H9 (cell line): ENCODE measurements around the gene DSCAM. TPM values are rescaled to one million over a fixed set of nuclear protein-coding genes. Genes with fewer than 3 reads are reported as not detected.

Experiments
- DNase-seq: peaks from one replicate; pipeline ENCODE4 v3.0.0-alpha.2; 2017
- H2AFZ ChIP-seq: one replicate; pipeline ENCODE4 v1.6.1; 2013; ENCODE audit warnings: mild to moderate bottlenecking, low read length, control low read depth, moderate library complexity
- H2AK5ac ChIP-seq: 2 replicates; pipeline ENCODE4 v1.6.1; 2013; ENCODE audit warnings: low read length, control low read depth, mixed read lengths; ENCODE audit not compliant: insufficient read length
- H2BK120ac ChIP-seq: one replicate; pipeline ENCODE4 v1.6.1; 2013; ENCODE audit warnings: low read depth, mild to moderate bottlenecking, low read length, control low read depth, inconsistent platforms; ENCODE audit not compliant: poor library complexity, severe bottlenecking
- H2BK12ac ChIP-seq: 2 replicates; pipeline ENCODE4 v1.6.1; 2013; ENCODE audit warnings: low read length, control low read depth, mixed read lengths, low read depth; ENCODE audit not compliant: insufficient read length
- H2BK15ac ChIP-seq: 2 replicates; pipeline ENCODE4 v1.6.1; 2013; ENCODE audit warnings: low read depth, low read length, control low read depth
- H2BK20ac ChIP-seq: one replicate; pipeline ENCODE4 v1.6.1; 2013; ENCODE audit warnings: low read depth, mild to moderate bottlenecking, low read length, control low read depth, inconsistent platforms; ENCODE audit not compliant: poor library complexity, severe bottlenecking
- H2BK5ac ChIP-seq: 2 replicates; pipeline ENCODE4 v1.6.1; 2013; ENCODE audit warnings: low read length, control low read depth, mixed read lengths; ENCODE audit not compliant: insufficient read length
- H3K14ac ChIP-seq: 2 replicates; pipeline ENCODE4 v1.6.1; 2013; ENCODE audit warnings: low read length, control low read depth; ENCODE audit not compliant: insufficient read depth
- H3K18ac ChIP-seq: 2 replicates; pipeline ENCODE4 v1.6.1; 2013; ENCODE audit warnings: low read depth, mild to moderate bottlenecking, mixed read lengths, low read length, control low read depth; ENCODE audit not compliant: insufficient read length
- H3K23ac ChIP-seq: 2 replicates; pipeline ENCODE4 v1.6.1; 2013; ENCODE audit warnings: low read length, control low read depth, mixed read lengths, low read depth; ENCODE audit not compliant: insufficient read length
- H3K23me2 ChIP-seq: 2 replicates; pipeline ENCODE4 v1.6.1; 2013; ENCODE audit warnings: low read depth, mild to moderate bottlenecking, mixed read lengths, low read length, control low read depth; ENCODE audit not compliant: insufficient read length, poor library complexity, severe bottlenecking
- H3K27ac ChIP-seq: 2 replicates; pipeline ENCODE4 v1.5.1; 2013; ENCODE audit warnings: low read length, control low read depth, mixed read lengths, low read depth; ENCODE audit not compliant: insufficient read length
- H3K27me3 ChIP-seq: 2 replicates; pipeline ENCODE4 v1.6.1; 2013; ENCODE audit warnings: low read length, control low read depth, inconsistent platforms; ENCODE audit not compliant: insufficient read depth
- H3K4ac ChIP-seq: 2 replicates; pipeline ENCODE4 v1.6.1; 2013; ENCODE audit warnings: low read depth, mild to moderate bottlenecking, control low read depth, inconsistent platforms, low read length, moderate library complexity
- H3K4me1 ChIP-seq: 2 replicates; pipeline ENCODE4 v1.6.1; 2013; ENCODE audit warnings: low read length, control low read depth, inconsistent platforms; ENCODE audit not compliant: insufficient read depth
- H3K4me2 ChIP-seq: 2 replicates; pipeline ENCODE4 v1.6.1; 2013; ENCODE audit warnings: low read length, control low read depth, mixed read lengths; ENCODE audit not compliant: insufficient read length, insufficient read depth
- H3K56ac ChIP-seq: 2 replicates; pipeline ENCODE4 v1.6.1; 2013; ENCODE audit warnings: low read depth, mild to moderate bottlenecking, mixed read lengths, low read length, control low read depth; ENCODE audit not compliant: insufficient read length
- H3K79me1 ChIP-seq: 2 replicates; pipeline ENCODE4 v1.6.1; 2013; ENCODE audit warnings: low read depth, mild to moderate bottlenecking, moderate library complexity, low read length, control low read depth, inconsistent platforms; ENCODE audit not compliant: insufficient read depth, poor library complexity, severe bottlenecking
- H3K79me2 ChIP-seq: 2 replicates; pipeline ENCODE4 v1.6.1; 2013; ENCODE audit warnings: low read length, control low read depth, inconsistent platforms; ENCODE audit not compliant: insufficient read depth
- H3K9ac ChIP-seq: 2 replicates; pipeline ENCODE4 v1.6.1; 2013; ENCODE audit warnings: low read length, control low read depth, mixed read lengths; ENCODE audit not compliant: insufficient read length; ENCODE audit errors: extremely low read depth
- H3K9me3 ChIP-seq: one replicate; pipeline ENCODE4 v1.6.1; 2013; ENCODE audit warnings: low read depth, low read length, inconsistent platforms; ENCODE audit not compliant: control insufficient read depth
- H3T11ph ChIP-seq: one replicate; pipeline ENCODE4 v1.6.1; 2013; ENCODE audit warnings: mild to moderate bottlenecking, low read length, control low read depth, inconsistent platforms
- H4K20me1 ChIP-seq: one replicate; pipeline ENCODE4 v1.6.1; 2013; ENCODE audit not compliant: control insufficient read depth, insufficient read length, insufficient read depth
- H4K5ac ChIP-seq: 2 replicates; pipeline ENCODE4 v1.6.1; 2013; ENCODE audit warnings: low read depth, mild to moderate bottlenecking, mixed read lengths, low read length, control low read depth; ENCODE audit not compliant: insufficient read length
- H4K8ac ChIP-seq: replicated peaks from 2 replicates; pipeline ENCODE4 v1.6.1; 2013; ENCODE audit warnings: low read length, control low read depth, mixed read lengths, low read depth; ENCODE audit not compliant: insufficient read length
- H4K91ac ChIP-seq: 2 replicates; pipeline ENCODE4 v1.6.1; 2013; ENCODE audit warnings: low read depth, mild to moderate bottlenecking, moderate library complexity, mixed read lengths, low read length, control low read depth; ENCODE audit not compliant: insufficient read length
- H3K27ac Mint-ChIP-seq, 3 experiments: 2 replicates in 2 of 3; 3 replicates in 1 of 3; pipeline ENCODE4 v1.8.0; 2020 to 2021; ENCODE audit warnings: mixed read lengths in 3 of 3, mild to moderate bottlenecking in 1 of 3, moderate library complexity in 1 of 3
- H3K27me3 Mint-ChIP-seq: 2 replicates; pipeline ENCODE4 v1.8.0; 2021; ENCODE audit warnings: low read depth, mild to moderate bottlenecking, moderate library complexity, mixed read lengths
- H3K36me3 Mint-ChIP-seq, 3 experiments: 2 replicates in 2 of 3; 3 replicates in 1 of 3; pipeline ENCODE4 v1.8.0; 2020 to 2021; ENCODE audit warnings: low read depth in 3 of 3, mixed read lengths in 3 of 3; ENCODE audit not compliant: insufficient read depth in 1 of 3
- H3K4me1 Mint-ChIP-seq, 2 experiments: 2 replicates each; pipeline ENCODE4 v1.8.0; 2020; ENCODE audit warnings: mixed read lengths in 2 of 2
- H3K4me3 Mint-ChIP-seq, 2 experiments: 2 replicates in 1 of 2; 3 replicates in 1 of 2; pipeline ENCODE4 v1.8.0; 2020 to 2021; ENCODE audit warnings: mild to moderate bottlenecking in 2 of 2, mixed read lengths in 2 of 2, moderate library complexity in 1 of 2
- H3K9me3 Mint-ChIP-seq, 2 experiments: 2 replicates in 1 of 2; 3 replicates in 1 of 2; pipeline ENCODE4 v1.8.0; 2020; ENCODE audit warnings: mild to moderate bottlenecking in 2 of 2, mixed read lengths in 2 of 2, moderate library complexity in 1 of 2
- WGBS: extraction: QIAGEN DNeasy Blood & Tissue Kit; methylation state at CpG from one replicate; pipeline ENCODE4 v1.1.7; 2013; ENCODE audit warnings: missing lambda C conversion rate, low lambda C conversion rate, mixed read lengths; ENCODE audit not compliant: insufficient read length; ENCODE audit errors: extremely low coverage; 5-methylcytosine and 5-hydroxymethylcytosine counted together
- total RNA-seq: library from RNA; stranded (reverse); gene quantifications from 2 replicates; pipeline ENCODE4 v1.2.1, GENCODE V29; 2021
- TF ChIP-seq, protein P1 (sequence below): fragments of 200-600 bp; sonication (generic); conservative IDR thresholded peaks from 3 replicates; pipeline ENCODE4 v1.8.0; 2021; ENCODE audit warnings: antibody characterized with exemption, mild to moderate bottlenecking

Gene DSCAM
- total RNA-seq, 1 experiment from 2014 or later, result 0.17 TPM

DNA sequence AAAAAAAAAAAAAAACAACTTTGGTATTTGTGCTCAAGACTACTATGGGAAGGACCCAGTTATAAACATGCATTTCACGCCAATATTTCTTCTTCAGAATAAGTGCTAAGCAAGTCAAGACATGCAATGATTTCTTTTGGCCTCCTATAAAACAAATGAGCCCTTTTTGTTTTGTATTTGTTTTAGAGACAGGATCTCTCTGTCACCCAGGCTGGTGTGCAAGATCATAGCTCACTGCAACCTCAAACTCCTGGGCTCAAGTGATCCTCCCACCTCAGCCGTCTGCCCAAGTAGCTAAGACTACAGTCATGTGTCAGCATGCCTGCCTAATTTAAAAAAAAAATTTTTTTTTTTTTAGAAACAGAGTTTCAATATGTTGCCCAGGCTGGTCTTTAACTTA lies 631.0 kb downstream of the DSCAM start:
- H2BK12ac ChIP-seq, result no peak overlapping the region
- H2BK5ac ChIP-seq, result no peak overlapping the region
- no peak overlapping the region for H3K14ac ChIP-seq
- Mint-ChIP-seq H3K27me3 (no peaks in the 10 kb centered on the region), H3K27ac (no peak overlapping the region), H3K4me1 (no peaks in the 10 kb centered on the region), H3K9me3 (no peaks in the 10 kb centered on the region), H3K36me3 (no peaks in the 10 kb centered on the region), H3K4me3 (no peak overlapping the region)
- no peak overlapping the region for H4K5ac ChIP-seq
- H3K27me3 ChIP-seq, result no peaks in the 10 kb centered on the region
- H4K8ac ChIP-seq, result no peak overlapping the region
- no peak overlapping the region for H2BK15ac ChIP-seq
- no peak overlapping the region for H3K56ac ChIP-seq
- H3K23me2 ChIP-seq, result no peaks in the 10 kb centered on the region
- no peak overlapping the region for H3K27ac ChIP-seq
- no peak overlapping the region for H3T11ph ChIP-seq
- no peak overlapping the region for H2AK5ac ChIP-seq
- H4K91ac ChIP-seq, result no peak overlapping the region
- no peak overlapping the region for H3K23ac ChIP-seq
- no peaks in the 10 kb centered on the region for H3K9me3 ChIP-seq
- no peak overlapping the region for H3K4ac ChIP-seq
- TF ChIP-seq, protein P1, sequence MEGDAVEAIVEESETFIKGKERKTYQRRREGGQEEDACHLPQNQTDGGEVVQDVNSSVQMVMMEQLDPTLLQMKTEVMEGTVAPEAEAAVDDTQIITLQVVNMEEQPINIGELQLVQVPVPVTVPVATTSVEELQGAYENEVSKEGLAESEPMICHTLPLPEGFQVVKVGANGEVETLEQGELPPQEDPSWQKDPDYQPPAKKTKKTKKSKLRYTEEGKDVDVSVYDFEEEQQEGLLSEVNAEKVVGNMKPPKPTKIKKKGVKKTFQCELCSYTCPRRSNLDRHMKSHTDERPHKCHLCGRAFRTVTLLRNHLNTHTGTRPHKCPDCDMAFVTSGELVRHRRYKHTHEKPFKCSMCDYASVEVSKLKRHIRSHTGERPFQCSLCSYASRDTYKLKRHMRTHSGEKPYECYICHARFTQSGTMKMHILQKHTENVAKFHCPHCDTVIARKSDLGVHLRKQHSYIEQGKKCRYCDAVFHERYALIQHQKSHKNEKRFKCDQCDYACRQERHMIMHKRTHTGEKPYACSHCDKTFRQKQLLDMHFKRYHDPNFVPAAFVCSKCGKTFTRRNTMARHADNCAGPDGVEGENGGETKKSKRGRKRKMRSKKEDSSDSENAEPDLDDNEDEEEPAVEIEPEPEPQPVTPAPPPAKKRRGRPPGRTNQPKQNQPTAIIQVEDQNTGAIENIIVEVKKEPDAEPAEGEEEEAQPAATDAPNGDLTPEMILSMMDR, result no peak
- H3K79me1 ChIP-seq, result no peaks in the 10 kb centered on the region
- H2AFZ ChIP-seq, result no peak overlapping the region
- no peak overlapping the region for H2BK20ac ChIP-seq
- H3K18ac ChIP-seq, result no peak overlapping the region
- no peak overlapping the region for H3K9ac ChIP-seq
- DNase-seq, result no peak
- no CpG with 5 or more reads among the region's 2 CpGs for WGBS
- H3K4me2 ChIP-seq, result no peak overlapping the region
- H3K4me1 ChIP-seq, result no peaks in the 10 kb centered on the region
- H2BK120ac ChIP-seq, result no peak overlapping the region
- no peaks in the 10 kb centered on the region for H4K20me1 ChIP-seq
- H3K79me2 ChIP-seq, result no peaks in the 10 kb centered on the region
